Measurements from ENCODE around the gene CBY3.
"Not testable (repeated sequence)": the region's sequence is repeated elsewhere in the genome, so short reads cannot be mapped to it uniquely, and the experiment has no call there.

GRCh38 chr5:179634370-179635172, 46.3 kb downstream of the CBY3 start:
- TF ChIP-seq SMC3 (IDR thresholded peaks at IDR 0.05; ENCODE audit: low read depth, low read length); POLR2A (IDR thresholded peaks at IDR 0.05; ENCODE audit: low read depth, low read length); RAD21 (IDR thresholded peaks at IDR 0.05; ENCODE audit: low read length); RFX5 (IDR thresholded peaks at IDR 0.05; ENCODE audit: low read depth, low read length); MAZ (IDR thresholded peaks at IDR 0.05; ENCODE audit: borderline replicate concordance, low read depth, low read length); FOS (IDR thresholded peaks at IDR 0.05; ENCODE audit: low read depth, low read length); RCOR1 (IDR thresholded peaks at IDR 0.05; ENCODE audit: insufficient replicate concordance, low read length); BHLHE40 (IDR thresholded peaks at IDR 0.05; ENCODE audit: low read depth, low read length); CEBPB (IDR thresholded peaks at IDR 0.05; ENCODE audit: low read depth, low read length): not testable (repeated sequence)
- TF ChIP-seq, protein P1, sequence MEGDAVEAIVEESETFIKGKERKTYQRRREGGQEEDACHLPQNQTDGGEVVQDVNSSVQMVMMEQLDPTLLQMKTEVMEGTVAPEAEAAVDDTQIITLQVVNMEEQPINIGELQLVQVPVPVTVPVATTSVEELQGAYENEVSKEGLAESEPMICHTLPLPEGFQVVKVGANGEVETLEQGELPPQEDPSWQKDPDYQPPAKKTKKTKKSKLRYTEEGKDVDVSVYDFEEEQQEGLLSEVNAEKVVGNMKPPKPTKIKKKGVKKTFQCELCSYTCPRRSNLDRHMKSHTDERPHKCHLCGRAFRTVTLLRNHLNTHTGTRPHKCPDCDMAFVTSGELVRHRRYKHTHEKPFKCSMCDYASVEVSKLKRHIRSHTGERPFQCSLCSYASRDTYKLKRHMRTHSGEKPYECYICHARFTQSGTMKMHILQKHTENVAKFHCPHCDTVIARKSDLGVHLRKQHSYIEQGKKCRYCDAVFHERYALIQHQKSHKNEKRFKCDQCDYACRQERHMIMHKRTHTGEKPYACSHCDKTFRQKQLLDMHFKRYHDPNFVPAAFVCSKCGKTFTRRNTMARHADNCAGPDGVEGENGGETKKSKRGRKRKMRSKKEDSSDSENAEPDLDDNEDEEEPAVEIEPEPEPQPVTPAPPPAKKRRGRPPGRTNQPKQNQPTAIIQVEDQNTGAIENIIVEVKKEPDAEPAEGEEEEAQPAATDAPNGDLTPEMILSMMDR (conservative IDR thresholded peaks at IDR 0.05; ENCODE audit: low read depth, low read length) = not testable (repeated sequence)
